HG03469 (cell line): Measurements from ENCODE around the gene WDR74.

Experiments used
- ATAC-seq: cut with Tn5 transposase; IDR thresholded peaks from one replicate; pipeline ENCODE4 v1.9.1; 2021; ENCODE audit warnings: mild to moderate bottlenecking, moderate library complexity, moderate number of reproducible peaks; ENCODE audit not compliant: unreplicated experiment

The WDR74 gene

DNA sequence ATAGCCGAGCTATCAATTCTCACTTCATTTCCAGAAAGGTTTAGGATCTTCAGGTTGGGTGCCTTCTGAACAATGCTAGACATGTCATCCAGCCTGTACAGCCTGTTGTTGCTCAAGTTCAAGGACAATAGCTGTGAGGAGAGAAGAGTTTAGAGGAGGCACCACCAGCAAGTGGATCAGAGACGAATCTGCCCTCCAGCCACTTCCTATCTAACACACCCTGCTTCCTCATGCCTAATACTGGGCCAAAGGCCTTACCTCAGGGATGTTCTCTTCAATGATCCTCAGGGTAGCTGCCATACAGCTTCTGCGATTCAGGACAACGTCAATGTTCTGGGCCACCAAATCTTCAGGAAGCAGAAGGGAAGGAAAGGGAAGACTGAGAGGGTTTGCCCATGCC is 38.3 kb downstream of the WDR74 start:
- no peak for ATAC-seq

DNA sequence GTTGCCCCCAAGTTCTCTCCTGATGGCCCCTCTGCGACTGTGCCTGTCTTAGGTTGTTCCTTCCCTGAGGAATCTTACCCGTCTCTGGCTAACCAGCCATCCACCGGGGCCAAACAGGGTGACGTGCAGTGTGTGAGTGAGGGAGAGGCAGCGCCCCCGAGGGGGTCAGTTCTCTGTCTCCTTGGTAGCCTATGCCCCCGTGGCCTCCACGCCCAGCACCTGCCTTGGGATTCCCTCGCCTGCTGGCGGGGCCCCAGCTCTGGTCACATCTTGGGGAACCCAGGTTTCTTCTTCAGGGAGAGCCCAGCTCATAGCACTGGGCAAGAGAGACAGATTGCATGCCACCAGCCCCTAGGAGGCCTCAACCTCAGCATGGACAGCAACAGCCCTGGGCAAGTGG is 39.9 kb downstream of the WDR74 start:
- no peak for ATAC-seq

DNA sequence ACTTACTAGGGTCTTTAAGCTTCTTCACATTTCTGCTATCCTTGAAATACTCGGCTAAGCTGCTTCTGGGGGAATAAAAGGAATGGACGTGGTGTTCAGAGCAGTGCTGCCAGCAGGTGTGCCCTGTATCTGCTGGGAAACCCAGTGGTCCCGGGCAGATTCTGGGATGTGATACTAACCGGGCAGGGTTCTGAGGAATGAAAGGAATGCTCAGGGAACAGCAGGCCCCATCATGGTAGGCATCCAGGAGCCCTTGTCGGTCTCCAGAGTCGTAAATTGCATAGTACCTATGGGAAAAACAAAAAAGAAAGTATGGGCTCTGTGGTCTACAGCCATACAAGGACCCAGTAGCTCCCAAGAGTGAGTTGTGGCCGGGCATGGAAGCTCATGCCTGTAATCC is 43.1 kb downstream of the WDR74 start:
- no peak for ATAC-seq

DNA sequence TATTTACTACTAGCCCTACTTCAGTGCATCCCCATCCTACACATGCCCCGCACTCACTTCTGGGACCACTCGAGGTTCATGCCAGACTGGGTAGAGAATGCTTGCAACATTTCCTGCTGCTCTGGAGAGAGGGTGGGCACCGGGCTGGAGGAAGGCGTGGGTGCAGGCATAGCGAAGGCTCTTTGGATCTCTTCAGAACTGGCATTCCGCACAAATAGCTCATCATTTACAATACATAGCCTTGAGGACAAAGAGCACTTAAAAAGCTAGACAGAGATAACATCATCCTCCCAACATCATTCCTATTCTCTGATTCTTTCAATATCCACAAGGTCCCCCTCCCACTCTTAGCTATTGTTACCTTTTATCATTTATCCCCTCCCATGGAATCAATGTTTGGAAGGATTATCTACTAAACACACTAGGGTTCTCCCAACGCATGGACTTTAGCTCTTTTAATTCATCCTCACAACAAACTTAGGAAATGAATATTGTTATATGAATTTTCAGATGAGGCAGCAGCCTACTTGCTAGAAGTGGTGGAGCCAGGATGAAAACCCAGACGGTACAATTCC is 45.1 kb downstream of the WDR74 start:
- ATAC-seq = no peak

DNA sequence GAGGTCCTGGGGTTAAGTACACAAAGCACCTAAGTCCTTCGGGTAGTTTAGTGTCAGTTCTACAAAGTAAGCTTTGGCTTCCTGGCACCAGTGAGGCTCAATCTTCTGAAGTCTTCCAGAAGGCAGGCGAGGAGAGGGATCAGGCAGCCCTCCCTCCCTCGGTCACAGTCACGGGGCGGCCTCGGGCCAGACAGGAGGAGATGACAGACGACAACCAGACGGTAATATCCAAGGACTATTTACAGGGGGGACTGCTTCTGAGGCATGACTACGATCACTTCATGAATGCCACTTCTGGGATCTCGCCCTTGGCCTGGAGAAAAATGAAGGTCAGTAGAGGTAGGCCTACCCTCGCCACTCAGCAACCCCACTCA is 47.2 kb downstream of the WDR74 start:
- ATAC-seq = no peak

DNA sequence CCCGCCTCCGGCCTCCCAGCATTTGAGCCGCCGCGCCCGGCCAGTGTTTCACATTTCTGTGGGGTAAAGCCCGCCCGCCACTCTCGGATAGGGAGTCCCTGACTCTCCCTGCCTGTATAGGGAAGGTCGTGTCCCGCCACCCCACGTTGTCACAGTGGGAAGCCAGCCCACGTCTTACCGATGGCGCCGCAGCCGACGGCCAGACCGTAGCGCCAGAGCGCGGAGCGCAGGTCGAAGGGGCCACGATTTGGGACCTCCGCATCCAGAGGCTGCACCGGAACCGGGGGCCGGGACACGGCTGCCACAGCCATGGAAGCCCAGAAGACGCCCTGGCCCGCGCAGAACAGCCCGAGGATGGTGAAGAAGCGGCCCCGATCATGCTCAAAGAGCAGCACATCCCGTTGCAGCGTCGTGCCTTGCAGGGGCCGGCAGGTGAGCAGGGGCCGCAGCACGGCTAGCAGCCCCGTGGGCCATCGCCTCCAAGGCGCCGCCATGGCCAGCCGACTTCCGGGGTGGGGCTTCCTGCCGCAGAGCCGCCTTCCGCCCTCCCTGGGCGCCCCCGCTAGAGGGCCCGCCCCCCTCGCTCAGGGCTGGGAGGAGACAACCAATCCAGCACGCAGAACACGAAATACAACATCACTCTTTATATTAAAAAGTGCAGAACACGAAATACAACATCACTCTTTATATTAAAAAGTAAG is 47.7 kb downstream of the WDR74 start, which contains the start of gene TMEM223:
Gene TMEM223 (minus strand): TSS at position 506 of the 701 bp plus-strand sequence. CDS start 12 bp downstream, at position 494.
- ATAC-seq = no peak

DNA sequence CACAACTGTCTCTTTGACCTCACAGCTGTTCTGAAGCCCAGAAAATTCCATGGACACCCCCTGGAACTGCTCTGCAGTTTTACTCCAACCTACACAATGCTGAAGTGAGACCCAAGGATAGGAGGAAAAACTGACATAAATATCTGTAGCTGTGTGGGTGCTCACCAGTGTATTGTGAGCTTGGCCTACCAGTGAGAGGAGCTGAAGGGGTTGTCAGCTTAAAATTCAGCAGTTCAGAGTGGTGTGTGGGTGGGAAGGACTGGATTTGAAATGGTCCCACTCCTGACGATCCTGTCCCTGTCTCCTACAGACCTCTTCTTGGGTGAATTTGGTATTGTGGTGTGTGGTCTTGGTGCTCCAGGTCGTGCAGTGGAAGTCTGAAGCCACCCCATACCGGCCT is 49.8 kb downstream of the WDR74 start:
- no peak for ATAC-seq

DNA sequence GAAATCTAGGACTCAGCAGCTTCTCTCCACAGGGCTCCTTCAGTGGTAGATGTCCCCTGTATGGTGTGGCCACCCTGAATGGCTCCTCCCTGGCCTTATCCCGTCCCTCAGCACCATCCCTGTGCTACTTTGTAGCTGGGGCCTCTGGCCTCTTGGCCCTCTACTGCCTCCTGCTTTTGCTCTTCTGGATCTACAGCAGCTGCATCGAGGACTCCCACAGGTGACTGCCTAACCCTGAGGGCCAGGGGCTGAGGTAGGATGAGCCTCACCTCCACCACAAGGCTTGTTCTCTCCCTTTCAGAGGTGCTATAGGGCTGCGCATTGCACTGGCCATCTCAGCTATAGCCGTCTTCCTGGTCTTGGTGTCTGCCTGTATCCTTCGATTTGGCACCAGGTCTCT is 50.4 kb downstream of the WDR74 start:
- ATAC-seq = no peak

DNA sequence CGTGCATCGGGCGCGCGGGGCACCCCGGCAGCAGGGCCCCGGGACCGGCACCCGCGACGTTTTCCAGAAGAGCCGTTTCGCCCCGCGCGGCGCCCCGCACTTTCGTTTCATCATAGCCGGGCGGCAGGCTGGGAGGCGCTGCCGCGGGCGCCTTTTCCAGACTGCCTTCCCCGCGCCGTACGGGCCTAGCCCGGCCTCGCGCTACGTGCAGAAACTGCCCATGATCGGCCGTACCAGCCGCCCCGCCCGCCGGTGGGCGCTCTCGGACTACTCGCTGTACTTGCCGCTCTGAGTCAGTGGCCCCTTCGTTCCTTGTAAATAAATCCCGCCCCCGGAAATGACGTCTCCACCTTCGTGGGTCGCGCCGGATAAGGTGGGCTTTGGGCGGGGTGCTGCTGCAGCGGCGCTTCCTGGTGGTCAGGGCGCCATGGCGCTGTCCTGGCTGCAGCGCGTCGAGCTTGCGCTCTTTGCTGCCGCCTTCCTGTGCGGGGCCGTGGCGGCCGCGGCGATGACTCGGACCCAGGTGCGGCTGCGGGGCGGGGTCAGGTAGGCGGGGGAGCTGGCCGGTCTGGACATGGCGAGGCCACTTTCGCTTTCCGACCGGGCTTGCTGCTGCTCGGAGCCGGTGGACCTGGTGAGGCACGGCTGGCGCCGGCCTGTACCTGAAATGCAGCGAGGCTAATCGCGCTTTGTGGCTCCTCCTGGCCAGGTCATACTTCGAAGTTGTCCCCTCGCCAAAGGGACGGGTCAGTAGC is 52.2 kb downstream of the WDR74 start, which contains the start of gene TMEM179B:
Gene TMEM179B (plus strand): TSS at position 398 of the 755 bp plus-strand sequence. CDS start 30 bp downstream, at position 428.
- peak; percentile 29 for ATAC-seq

DNA sequence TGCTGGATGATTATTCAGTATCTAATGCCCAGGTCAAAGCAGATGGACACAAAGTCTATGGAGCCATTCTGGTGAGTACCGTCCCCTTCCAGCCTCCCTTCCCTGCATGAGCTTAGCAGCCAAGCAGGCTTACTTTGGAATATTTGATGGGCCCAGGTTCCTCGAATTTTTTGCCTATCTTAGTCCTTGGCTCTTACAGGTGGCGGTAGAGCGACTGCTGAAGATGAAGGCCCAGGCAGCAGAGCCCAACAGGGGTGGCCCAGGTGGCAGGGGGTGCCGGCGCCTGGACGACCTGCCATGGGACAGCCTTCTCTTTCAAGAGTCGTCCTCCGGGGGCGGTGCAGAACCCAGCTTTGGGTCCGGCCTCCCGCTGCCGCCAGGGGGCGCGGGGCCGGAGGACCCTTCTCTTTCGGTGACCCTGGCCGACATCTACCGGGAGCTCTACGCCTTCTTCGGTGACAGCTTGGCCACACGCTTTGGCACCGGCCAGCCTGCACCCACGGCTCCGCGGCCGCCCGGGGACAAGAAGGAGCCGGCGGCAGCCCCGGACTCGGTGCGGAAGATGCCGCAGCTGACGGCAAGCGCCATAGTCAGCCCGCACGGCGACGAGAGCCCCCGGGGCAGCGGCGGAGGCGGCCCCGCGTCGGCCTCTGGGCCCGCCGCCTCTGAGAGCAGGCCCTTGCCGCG is 52.9 kb downstream of the WDR74 start:
- peak; percentile 37 for ATAC-seq
